ENCODE data around the gene DTX3L.

Gene DTX3L

DNA sequence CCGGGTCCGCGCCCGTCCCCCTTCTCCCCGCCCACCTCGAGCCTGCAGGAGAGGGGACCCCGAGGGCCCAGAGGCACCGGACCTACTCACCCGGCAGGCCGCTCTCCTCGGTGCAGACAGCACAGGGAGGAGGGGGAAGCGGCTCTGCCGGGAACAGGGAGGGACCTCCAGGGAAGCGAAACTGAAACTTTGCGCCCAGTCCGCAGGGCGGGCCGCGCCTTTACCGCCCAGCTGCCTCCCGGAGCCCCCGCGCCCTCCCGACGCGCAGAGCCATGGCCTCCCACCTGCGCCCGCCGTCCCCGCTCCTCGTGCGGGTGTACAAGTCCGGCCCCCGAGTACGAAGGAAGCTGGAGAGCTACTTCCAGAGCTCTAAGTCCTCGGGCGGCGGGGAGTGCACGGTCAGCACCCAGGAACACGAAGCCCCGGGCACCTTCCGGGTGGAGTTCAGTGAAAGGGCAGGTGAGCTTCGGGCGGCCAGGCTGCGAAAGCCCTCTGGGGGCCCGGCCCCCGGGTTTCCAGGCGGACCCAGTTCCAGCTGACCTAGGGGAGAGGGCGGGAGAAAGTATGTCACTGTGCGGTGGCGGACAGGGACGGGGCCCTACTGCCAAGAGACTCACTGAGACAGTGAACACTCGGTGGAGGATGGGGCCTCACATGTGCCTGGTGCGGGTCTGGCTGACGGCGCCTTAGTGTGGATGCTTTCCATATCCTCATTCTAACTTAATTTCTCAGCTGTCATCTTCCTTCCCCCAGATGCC, at the start of gene DTX3L, which contains the start of gene PARP9:
TSS of gene DTX3L (plus strand) at position 184 of the 758 bp plus-strand sequence. CDS start at position 273, 89 bp downstream.
TSS of gene PARP9 (minus strand) at position 146 of the 758 bp plus-strand sequence. CDS start 4,680 bp downstream, outside the sequence.
- DNase-seq (ENCODE audit: low read depth in 2 of 2), result peak; percentile 68 to 70

- no peak for DNase-seq (ENCODE audit: low read depth in 2 of 2)
Measured at GRCh38 chr3:122515020-122515468, 49.1 kb upstream of the DTX3L start.

DNA sequence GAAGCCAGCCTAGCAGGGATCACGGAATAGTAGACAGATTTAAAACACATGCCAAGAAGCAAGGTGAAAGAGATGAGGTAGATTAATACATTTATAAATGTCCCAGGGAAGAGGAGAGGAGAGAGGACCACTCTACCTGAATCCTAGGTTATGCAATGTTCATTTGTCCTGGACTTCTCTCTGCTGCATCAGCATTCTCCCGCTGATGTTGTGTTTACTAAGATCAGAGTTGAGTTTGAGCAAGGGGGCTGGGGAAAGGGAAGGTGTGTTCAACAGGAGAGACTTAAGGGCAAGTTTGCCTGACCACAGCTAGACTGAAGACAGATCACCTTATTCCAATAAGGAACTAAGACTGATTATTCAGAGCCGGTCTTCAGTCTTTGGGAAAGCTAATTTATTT, 48.3 kb upstream of the DTX3L start:
- no peak for DNase-seq (ENCODE audit: low read depth in 2 of 2)

GRCh38 chr3:122516846-122517360, 47.2 kb upstream of the DTX3L start:
- no peak for DNase-seq (ENCODE audit: low read depth in 2 of 2)

GRCh38 chr3:122519693-122520092, 44.4 kb upstream of the DTX3L start:
- no peak for DNase-seq (ENCODE audit: low read depth in 2 of 2)

DNA sequence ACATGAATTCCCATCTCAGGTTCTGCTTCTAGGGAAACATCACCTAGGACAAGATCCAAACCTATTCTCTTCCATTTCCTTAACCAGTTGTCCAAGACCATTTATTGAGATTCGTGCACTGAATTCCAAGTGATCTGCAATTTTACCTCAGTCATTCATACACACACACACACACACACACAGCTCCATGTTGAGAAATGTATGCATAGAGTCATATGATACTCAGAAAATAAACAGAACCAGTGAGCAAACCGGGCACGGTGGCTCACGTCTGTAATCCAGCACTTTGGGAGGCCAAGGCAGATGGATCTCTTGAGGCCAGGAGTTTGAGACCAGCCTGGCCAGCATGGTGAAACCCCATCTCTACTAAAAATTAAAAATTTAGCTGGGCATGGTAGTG, 43.3 kb upstream of the DTX3L start:
- DNase-seq (ENCODE audit: low read depth in 2 of 2), result no peak

DNA sequence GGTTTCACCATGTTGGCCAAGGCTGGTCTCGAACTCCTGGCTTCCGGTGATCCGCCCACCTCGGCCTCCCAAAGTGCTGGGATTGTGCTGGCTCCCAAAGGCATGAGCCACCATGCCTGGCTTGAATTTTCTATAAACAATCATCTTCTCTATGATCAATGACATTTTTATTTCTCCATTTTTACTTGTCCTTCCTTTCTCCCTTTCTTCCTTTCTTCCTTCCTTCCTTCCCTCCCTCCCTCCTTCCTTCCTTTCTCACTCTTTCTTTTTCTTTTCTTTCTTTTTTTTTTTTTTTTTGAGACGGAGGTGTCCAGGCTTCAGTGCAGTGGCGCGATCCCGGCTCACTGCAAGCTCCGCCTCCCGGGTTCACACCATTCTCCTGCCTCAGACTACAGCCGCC, 40.8 kb upstream of the DTX3L start:
- DNase-seq (ENCODE audit: low read depth in 2 of 2), result no peak

DNA sequence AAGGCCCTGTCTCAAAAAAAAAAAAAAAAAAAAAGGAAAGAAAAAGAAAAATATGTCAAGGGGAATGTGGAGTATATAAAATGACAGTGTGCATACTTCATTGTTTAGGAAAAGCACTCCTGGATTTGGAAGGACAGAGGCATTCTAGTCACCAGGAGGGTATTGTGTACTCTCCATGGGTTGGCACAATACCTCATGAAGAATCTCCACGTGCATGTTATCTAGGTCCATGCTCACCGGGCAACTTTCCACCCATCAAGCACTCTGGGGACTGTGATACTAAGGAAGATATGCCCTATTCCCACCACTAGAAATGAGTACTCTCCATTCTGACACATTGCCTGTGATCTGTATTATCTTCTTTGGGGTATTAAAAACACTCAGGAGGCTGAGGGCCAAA, 34.0 kb upstream of the DTX3L start:
- DNase-seq (ENCODE audit: low read depth in 2 of 2), result no peak

DNA sequence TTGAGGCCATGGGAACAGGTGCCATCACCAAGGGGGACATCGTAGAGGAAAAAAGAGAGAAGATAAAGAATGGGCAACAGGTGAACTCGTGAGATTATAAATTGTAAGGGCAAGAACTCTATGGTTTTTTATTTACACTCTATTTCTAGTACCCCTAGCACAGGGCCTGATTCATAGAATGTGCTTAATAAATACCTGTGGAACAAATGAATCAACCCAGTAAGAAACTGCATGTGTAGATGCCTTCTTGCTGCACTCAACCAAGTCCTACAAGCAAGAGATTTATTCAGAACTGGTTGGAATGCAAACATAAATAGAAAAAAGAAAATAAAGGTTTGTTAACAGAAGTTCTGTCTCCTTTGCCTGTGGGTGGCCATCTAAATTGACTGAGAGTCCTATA, 30.7 kb upstream of the DTX3L start:
- DNase-seq (ENCODE audit: low read depth in 2 of 2), result no peak

DNA sequence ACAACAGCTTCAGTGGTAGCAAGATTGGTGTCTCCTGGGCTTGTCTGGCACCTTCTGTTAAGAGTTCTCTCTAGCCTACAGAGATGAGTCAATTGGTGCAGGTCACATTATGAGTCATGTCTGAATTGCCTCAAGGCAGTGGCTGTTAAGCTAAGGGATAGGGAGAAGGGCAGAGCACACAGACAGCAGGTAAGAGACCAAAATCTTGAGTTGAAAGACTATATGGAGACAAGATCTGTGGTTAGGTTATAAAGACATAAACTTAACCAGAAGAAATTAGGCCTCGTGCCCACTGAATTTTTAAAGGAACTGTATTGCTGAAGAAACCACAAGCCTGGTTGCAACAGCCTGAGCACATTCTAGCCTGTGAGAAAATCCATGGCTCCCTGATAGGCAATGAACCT, 30.2 kb upstream of the DTX3L start:
- DNase-seq (ENCODE audit: low read depth in 2 of 2), result peak; percentile 13 to 42

DNA sequence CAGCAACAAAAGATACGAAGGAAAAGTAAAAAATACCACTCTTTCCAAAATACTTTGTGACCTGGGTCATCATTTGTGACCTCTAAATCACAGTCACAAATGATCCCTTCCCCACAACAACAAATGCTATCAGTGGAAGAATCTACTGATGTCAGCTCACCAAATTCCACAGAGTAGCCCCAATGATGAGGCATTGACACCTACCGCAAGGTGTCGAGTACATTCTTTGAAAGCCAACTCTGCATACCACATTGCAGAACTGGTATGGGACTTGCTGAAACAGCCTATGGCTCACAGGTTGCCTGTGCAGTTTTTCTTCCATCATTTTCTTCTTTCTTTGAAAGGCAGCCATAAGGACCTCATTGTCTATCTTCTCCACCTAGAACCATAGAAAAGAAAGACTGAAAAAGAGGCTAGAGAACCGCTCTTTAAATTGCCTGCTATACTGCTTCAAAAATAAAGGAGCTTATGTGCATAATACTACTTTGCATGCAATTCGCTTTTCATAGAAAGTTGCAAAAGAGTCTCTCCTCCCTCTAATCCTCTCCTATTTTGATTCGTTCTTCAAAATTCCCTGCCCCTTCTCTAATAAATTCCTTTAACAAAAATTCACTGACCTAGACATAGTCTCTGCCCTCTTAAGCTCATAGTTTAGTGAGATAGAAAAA, 28.0 kb upstream of the DTX3L start:
- DNase-seq (ENCODE audit: low read depth in 2 of 2), result no peak

- DNase-seq (ENCODE audit: low read depth in 2 of 2), result no peak
Measured at GRCh38 chr3:122536632-122537001, 27.5 kb upstream of the DTX3L start.

- DNase-seq (ENCODE audit: low read depth in 2 of 2), result no peak
Measured at GRCh38 chr3:122538956-122539490, 25.1 kb upstream of the DTX3L start.

DNA sequence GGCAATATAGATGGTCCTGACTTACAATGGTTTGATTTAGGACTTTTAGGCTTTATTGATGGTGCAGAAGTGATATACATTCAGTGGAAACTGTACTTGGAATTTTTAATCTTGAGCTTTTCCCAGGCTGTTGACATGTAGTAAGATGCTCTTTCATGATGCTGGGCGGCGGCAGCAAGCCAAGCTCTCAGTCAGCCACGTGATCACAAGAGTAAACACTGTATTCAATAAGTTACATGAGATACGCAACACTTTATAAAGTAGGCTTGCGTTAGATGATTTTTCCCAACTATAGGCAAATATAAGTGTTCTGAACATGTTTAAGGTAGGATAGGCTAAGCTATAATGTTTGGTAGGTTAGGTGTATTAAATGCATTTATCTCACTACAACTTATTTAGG, 18.0 kb upstream of the DTX3L start:
- no peak for DNase-seq (ENCODE audit: low read depth in 2 of 2)

GRCh38 chr3:122548076-122548475, 16.1 kb upstream of the DTX3L start:
- DNase-seq (ENCODE audit: low read depth in 2 of 2), result no peak

- DNase-seq (ENCODE audit: low read depth in 2 of 2), result no peak
Measured at GRCh38 chr3:122548619-122549018, 15.5 kb upstream of the DTX3L start.

GRCh38 chr3:122553171-122553570, 11.0 kb upstream of the DTX3L start:
- no peak for DNase-seq (ENCODE audit: low read depth in 2 of 2)

DNA sequence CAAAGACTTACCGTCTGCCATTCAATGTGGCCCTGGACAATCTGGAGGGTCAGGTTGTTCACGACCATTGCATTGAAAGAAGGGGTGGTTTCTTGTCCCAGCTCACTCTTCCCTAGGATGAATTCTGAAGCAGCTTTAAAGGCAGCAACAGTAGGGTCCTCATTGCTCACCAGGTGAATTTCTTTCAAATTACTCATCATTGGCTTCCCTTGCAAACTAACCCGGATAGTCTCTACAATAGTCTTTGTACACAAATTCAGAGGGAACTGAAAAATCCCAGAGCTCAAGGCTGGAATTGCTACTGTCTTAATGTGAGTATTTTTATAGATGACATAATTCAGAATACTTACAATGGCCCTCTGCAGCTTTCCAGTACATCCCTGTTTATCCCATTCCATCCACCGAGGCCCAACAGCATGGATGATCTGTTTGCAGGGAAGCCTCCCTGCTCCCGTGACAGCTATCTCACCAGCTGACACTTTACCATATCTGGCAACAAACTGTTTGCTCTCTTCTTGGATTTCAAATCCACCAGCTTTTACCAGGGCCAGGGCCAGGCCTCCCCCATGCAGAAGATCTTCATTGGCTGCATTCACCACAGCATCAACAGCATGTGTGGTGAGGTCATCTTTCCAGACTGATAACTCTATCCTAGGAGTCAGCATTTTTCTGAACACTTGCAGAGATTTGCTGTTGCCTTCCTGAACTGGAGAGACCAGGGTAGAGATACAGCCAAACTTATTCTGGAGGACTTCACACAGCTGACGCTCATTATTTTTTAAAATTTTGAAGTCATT, 8.7 kb upstream of the DTX3L start:
- no peak for DNase-seq (ENCODE audit: low read depth in 2 of 2)

DNA sequence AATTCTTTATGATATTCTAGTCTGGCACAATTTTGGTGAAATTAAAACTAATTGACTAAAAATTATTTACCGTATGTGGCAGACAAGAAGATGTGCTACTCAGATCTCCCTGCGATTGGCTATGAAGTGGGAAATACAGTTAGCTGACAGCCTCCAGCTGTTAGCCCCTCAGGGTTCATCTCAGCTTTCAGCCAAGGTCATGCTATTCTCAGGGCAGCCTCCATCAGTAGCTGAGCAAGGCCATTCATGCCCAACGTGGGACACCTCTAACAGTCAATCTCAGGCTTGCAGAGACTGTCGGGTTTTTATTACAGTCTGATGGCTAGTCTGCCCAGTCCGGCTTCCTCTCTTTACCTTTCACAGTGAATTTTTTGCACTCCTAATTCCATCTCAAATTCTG, 6.8 kb upstream of the DTX3L start:
- no peak for DNase-seq (ENCODE audit: low read depth in 2 of 2)

DNA sequence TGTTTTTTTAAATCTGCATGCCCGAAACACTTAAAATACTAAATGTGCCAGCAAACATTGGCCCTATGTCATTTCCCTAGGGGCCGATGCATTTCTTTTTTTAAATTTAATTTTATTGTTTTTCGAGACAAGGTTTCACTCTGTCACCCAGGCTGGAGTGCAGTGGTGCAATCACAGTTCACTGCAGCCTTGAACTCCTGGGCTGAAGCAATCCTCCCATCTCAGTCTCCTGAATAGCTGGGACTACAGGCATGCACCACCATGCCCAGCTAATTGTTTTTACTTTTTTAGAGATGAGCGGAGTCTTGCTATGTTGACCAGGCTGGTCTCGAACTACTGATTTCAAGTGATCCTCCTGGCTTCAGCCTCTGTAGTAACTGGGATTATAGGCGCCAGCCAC, 5.5 kb upstream of the DTX3L start:
- DNase-seq (ENCODE audit: low read depth in 2 of 2), result no peak

- no peak for DNase-seq (ENCODE audit: low read depth in 2 of 2)
Measured at GRCh38 chr3:122559906-122560305, 4.2 kb upstream of the DTX3L start.

GRCh38 chr3:122560680-122561079, 3.5 kb upstream of the DTX3L start:
- DNase-seq (ENCODE audit: low read depth in 2 of 2), result peak in 1 of 2 donors; percentile 45
